GM10847 (cell line): ENCODE data around the gene CEP350.

Experiments used
- POLR2A ChIP-seq: IDR thresholded peaks from 2 replicates; pipeline ENCODE4 v1.6.1; 2011; ENCODE audit not compliant: insufficient read length; ENCODE audit errors: extremely low read depth

The CEP350 gene

GRCh38 chr1:179929955-179930798 lies 24.4 kb upstream of the CEP350 start:
- no peak for TF ChIP-seq POLR2A

- TF ChIP-seq POLR2A: no peak
Measured at GRCh38 chr1:179930867-179931266, 23.7 kb upstream of the CEP350 start.

- no peak for TF ChIP-seq POLR2A
Measured at GRCh38 chr1:179933219-179933618, 21.4 kb upstream of the CEP350 start.

GRCh38 chr1:179935909-179936496 lies 18.6 kb upstream of the CEP350 start:
- TF ChIP-seq POLR2A: no peak

- TF ChIP-seq POLR2A: no peak
Measured at GRCh38 chr1:179937668-179938254, 16.8 kb upstream of the CEP350 start.

- TF ChIP-seq POLR2A: no peak
Measured at GRCh38 chr1:179938752-179939151, 15.9 kb upstream of the CEP350 start.

- no peak for TF ChIP-seq POLR2A
Measured at GRCh38 chr1:179939941-179940340, 14.7 kb upstream of the CEP350 start.

GRCh38 chr1:179941454-179941853 lies 13.2 kb upstream of the CEP350 start:
- no peak for TF ChIP-seq POLR2A

GRCh38 chr1:179950651-179951050 lies 4.0 kb upstream of the CEP350 start:
- TF ChIP-seq POLR2A: no peak

GRCh38 chr1:179951383-179952144 lies 3.0 kb upstream of the CEP350 start:
- TF ChIP-seq POLR2A: no peak

GRCh38 chr1:179952186-179952585 lies 2.4 kb upstream of the CEP350 start:
- no peak for TF ChIP-seq POLR2A

GRCh38 chr1:179953974-179954492 lies 577 bp upstream of the CEP350 start:
- no peak for TF ChIP-seq POLR2A

GRCh38 chr1:179955287-179955680 lies 674 bp downstream of the CEP350 start:
- TF ChIP-seq POLR2A: no peak

GRCh38 chr1:179955731-179956130 lies 1.1 kb downstream of the CEP350 start:
- TF ChIP-seq POLR2A: no peak

GRCh38 chr1:179958359-179958758 lies 3.7 kb downstream of the CEP350 start:
- TF ChIP-seq POLR2A: no peak
